ENCODE results near the gene NEDD1.

The NEDD1 gene

GRCh38 chr12:96901175-96901574 lies 5.9 kb upstream of the NEDD1 start:
- DNase-seq (ENCODE audit: low read depth in 2 of 2, low spot score in 1 of 2): no peak

GRCh38 chr12:96902076-96902475 lies 5.0 kb upstream of the NEDD1 start:
- DNase-seq (ENCODE audit: low read depth in 2 of 2, low spot score in 1 of 2): no peak

DNA sequence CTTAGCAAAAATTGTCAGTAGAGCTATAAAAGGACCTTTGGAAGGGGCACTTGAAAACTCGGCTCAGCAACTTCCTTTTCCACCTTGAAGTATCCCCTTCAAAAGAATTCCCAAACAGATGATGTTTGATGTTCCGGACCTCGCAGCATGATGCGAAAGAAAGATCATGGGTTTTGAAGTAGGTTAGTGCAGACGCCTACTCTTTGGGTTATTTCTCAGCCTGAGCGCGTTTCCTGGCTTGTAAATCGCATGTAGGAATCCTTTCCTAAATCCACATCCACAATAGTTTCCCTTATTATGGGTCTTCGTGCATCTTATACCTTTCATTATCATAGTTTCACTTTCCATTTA lies 584 bp upstream of the NEDD1 start:
- DNase-seq (ENCODE audit: low read depth in 2 of 2, low spot score in 1 of 2): no peak

GRCh38 chr12:96907671-96908422 lies 790 bp downstream of the NEDD1 start:
- DNase-seq (ENCODE audit: low read depth in 2 of 2, low spot score in 1 of 2): no peak

- no peak for DNase-seq (ENCODE audit: low read depth in 2 of 2, low spot score in 1 of 2)
Observed at GRCh38 chr12:96908423-96908675, 1.3 kb downstream of the NEDD1 start.

DNA sequence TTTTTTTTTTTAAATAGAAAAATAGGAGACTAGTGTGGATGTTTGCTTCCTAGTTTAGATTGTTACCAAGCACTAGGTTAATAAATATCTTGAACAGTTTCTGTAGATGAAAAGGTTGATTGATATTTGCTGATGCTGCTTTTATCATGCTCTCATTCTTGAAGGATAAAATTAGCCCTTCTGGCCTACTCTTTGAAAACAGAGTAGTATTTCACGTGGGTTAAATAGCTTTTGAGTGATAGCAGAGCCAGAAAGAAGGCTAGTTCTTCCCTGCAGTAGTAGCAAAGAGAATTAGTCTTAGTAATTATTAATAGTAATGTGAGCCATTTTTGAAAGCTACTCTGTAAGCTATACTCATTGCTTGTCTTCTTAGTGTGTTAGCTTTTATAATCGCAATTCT lies 5.2 kb downstream of the NEDD1 start:
- DNase-seq (ENCODE audit: low read depth in 2 of 2, low spot score in 1 of 2): no peak

GRCh38 chr12:96912943-96913342 lies 5.9 kb downstream of the NEDD1 start:
- DNase-seq (ENCODE audit: low read depth in 2 of 2, low spot score in 1 of 2): no peak

- no peak for DNase-seq (ENCODE audit: low read depth in 2 of 2, low spot score in 1 of 2)
Observed at GRCh38 chr12:96919510-96920210, 12.6 kb downstream of the NEDD1 start.

DNA sequence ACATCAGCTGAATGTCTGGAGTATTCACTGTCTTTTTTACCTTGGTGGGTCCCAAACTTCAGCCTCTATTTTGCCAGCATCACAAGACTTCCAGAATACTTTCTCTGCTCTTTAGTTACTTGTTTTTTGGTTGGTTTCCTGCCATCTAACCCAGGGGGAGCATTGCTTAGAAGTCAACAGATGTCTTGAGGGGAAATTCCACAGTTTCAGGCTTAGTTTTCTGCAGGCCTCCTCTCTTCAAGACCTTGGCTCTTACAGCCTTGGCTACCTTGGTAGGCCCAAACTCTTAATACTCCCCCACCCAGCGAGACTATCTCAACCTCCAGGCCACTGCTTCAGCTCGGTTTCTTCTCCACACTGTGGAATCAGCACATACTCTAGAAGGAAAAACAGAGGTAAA lies 41.7 kb downstream of the NEDD1 start:
- DNase-seq (ENCODE audit: low read depth in 2 of 2, low spot score in 1 of 2): no peak

- no peak for DNase-seq (ENCODE audit: low read depth in 2 of 2, low spot score in 1 of 2)
Observed at GRCh38 chr12:96979532-96979931, 72.5 kb downstream of the NEDD1 start.

DNA sequence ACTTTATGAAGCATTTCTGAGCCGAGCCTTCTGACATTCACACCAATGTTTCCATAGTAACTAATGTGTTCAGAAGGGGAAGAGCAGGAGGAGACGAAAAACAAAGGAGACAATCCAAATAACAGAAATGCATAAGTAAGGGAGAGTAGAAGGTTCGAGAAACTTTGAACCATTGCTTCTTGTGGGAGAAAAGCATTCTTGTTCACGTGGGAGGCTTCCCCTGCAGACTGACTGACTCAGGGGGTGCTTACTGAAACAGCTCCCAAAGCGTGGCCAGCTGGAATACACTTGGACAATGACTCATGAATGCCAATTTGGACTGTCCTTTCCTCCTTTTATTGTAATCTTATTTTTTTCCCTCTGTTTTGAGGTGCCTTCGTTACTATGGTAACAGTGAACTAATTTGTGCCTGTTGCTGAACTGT lies 73.9 kb downstream of the NEDD1 start:
- DNase-seq (ENCODE audit: low read depth in 2 of 2, low spot score in 1 of 2): no peak

DNA sequence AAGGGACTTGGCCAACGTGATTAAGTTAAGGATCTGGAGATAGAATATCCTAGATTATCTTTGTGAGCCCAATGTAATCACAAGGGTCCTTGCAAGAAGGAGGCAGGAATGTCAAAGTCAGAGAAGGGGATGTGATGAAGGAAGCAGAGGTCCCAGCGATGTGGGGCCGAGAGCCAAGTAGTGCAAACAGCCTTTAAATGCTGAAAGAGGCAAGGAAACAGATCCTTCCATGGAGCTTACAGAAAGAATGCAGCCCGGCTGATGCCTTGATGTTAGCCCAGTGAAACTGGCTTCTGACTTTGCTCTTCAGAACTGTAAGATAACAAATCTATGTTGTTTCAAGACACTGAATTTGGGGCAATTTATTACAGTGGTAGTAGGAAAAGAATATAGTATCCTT lies 74.9 kb downstream of the NEDD1 start:
- no peak for DNase-seq (ENCODE audit: low read depth in 2 of 2, low spot score in 1 of 2)

DNA sequence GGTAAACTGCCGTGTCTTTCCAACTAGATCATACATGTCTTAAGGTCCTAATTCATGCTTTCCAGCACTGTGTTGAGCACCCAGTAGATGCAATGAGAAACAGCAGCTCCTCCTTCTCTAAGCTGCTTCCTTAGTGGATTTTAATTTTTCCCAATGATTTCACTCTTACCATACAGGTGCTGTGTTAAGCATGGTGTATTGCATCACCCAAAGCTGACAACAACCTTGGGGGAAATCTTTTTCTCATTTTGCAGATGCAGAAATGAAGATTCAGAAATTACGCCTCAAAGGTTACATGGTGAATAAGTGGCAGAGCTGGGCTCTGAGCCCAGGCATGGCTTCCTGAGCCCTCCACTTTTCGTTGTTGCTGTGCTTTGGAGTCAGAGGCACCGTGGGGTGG lies 75.6 kb downstream of the NEDD1 start:
- no peak for DNase-seq (ENCODE audit: low read depth in 2 of 2, low spot score in 1 of 2)

- peak in 1 of 2 donors; percentile 9 for DNase-seq (ENCODE audit: low read depth in 2 of 2, low spot score in 1 of 2)
Observed at GRCh38 chr12:96985515-96986362, 78.7 kb downstream of the NEDD1 start.

DNA sequence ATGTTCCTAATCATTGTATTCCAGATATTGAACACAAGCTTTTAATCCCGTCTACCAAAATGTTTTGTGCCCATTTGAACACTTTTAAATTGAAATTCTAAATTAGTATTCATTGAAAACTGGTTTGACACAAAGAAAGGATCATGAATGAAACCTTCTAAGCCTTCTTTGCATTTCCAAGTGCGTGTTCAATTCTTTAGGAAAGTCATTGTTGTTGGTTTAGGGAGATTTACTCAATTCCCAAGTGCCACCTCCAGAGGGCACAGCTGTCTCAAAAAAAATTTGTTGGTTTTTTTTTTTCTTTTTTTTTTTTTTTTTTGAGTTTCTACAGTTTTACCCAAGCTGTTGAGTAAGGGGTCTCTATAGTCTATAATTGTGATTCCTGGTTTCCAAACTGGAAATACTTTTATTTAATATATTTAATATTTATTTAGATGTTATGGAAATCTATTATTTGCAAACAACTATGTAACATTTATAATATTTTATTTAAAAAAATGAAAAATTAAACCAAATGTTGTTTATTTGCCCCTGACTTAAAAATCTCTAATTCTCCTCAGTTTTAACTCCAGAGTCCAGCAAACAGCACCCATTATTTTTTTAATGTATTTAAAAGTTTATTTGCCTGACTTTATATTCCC lies 79.9 kb downstream of the NEDD1 start:
- DNase-seq (ENCODE audit: low read depth in 2 of 2, low spot score in 1 of 2): no peak

DNA sequence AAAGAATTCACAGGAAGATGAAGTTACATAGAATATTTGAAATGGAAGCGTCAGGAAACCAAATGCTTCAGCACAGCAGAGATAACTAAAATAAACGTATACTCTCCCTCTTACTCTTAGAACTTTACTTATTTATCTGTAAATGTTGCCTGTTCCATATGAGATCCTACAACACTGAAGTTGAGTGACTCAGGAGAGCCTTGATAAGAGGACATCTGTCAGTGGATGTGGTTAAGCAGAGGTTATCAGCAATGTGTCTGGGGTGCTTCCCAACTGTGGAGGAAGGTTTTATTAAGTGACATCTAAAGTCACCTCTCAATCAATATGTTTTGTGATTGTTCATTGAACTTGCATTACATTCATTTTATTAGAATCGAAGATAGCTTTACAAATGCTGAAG lies 81.9 kb downstream of the NEDD1 start:
- DNase-seq (ENCODE audit: low read depth in 2 of 2, low spot score in 1 of 2): no peak

- no peak for DNase-seq (ENCODE audit: low read depth in 2 of 2, low spot score in 1 of 2)
Observed at GRCh38 chr12:96989916-96990315, 82.9 kb downstream of the NEDD1 start.

- no peak for DNase-seq (ENCODE audit: low read depth in 2 of 2, low spot score in 1 of 2)
Observed at GRCh38 chr12:96994900-96995299, 87.8 kb downstream of the NEDD1 start.

GRCh38 chr12:96995861-96996260 lies 88.8 kb downstream of the NEDD1 start:
- no peak for DNase-seq (ENCODE audit: low read depth in 2 of 2, low spot score in 1 of 2)

- DNase-seq (ENCODE audit: low read depth in 2 of 2, low spot score in 1 of 2): no peak
Observed at GRCh38 chr12:96997797-96998484, 90.9 kb downstream of the NEDD1 start.

DNA sequence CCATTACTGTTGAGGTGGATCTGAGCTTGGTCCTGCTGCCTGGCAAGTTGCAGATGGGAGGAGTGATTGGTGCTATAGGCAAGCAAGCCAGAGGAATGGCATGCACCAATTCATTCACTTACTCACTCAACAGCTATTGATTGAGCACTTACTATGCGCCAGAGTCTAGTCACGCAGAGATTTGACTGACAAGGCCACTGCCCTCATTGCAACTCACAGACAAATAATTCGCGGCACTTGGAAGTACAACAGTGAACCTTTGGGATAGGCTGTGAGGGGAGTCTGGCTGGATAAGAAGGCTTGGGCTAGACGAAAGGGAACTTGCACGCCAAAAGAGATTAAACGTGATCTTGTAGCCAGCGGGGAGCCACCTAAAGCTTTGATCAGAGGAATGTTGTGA lies 96.2 kb downstream of the NEDD1 start:
- no peak for DNase-seq (ENCODE audit: low read depth in 2 of 2, low spot score in 1 of 2)
